NCI-H748 (cell line): ENCODE measurements around the gene CCL22.

Experiments used
- DNase-seq: peaks from one replicate; lab custom pipeline; 2025; ENCODE audit not compliant: unreplicated experiment; lab: John Stamatoyannopoulos, UW

CCL22 gene

GRCh38 chr16:57345666-57346204, 12.8 kb upstream of the CCL22 start:
- DNase-seq = no peak

- no peak for DNase-seq
Observed at GRCh38 chr16:57347858-57348257, 10.7 kb upstream of the CCL22 start.

GRCh38 chr16:57348327-57348726, 10.3 kb upstream of the CCL22 start:
- DNase-seq = no peak

GRCh38 chr16:57349212-57350031, 9.2 kb upstream of the CCL22 start:
- DNase-seq = no peak

- no peak for DNase-seq
Observed at GRCh38 chr16:57352636-57353047, 5.9 kb upstream of the CCL22 start.

- no peak for DNase-seq
Observed at GRCh38 chr16:57354311-57354710, 4.3 kb upstream of the CCL22 start.

- no peak for DNase-seq
Observed at GRCh38 chr16:57355898-57356414, 2.6 kb upstream of the CCL22 start.

GRCh38 chr16:57356547-57356946, 2.0 kb upstream of the CCL22 start:
- DNase-seq = no peak

GRCh38 chr16:57357330-57358085, 1.1 kb upstream of the CCL22 start:
- DNase-seq = no peak

- DNase-seq = no peak
Observed at GRCh38 chr16:57358086-57358420, 530 bp upstream of the CCL22 start.

- no peak for DNase-seq
Observed at GRCh38 chr16:57360321-57360935, 1.8 kb downstream of the CCL22 start.

GRCh38 chr16:57361404-57361803, 2.8 kb downstream of the CCL22 start:
- DNase-seq = no peak

- DNase-seq = no peak
Observed at GRCh38 chr16:57364143-57364542, 5.6 kb downstream of the CCL22 start.

- no peak for DNase-seq
Observed at GRCh38 chr16:57366544-57367040, 8.0 kb downstream of the CCL22 start.

GRCh38 chr16:57367116-57367752, 8.7 kb downstream of the CCL22 start:
- DNase-seq = no peak

- DNase-seq = no peak
Observed at GRCh38 chr16:57371494-57372371, 13.2 kb downstream of the CCL22 start.

- DNase-seq = no peak
Observed at GRCh38 chr16:57372372-57373116, 14.0 kb downstream of the CCL22 start, which contains the start of gene CX3CL1. Gene CX3CL1 (plus strand): TSS chr16:57372490. CDS start chr16:57372569, 79 bp downstream.

- DNase-seq = no peak
Observed at GRCh38 chr16:57373117-57373947, 14.7 kb downstream of the CCL22 start.
